CD14-positive monocyte (primary cell): ENCODE results near the gene CCNY. TPM values are rescaled to one million over a fixed set of nuclear protein-coding genes. Genes with fewer than 3 reads are reported as not detected.

Source experiments
- DNase-seq, 3 donors: peaks; one replicate each; pipeline ENCODE4 v3.0.0-alpha.2; 2011 to 2022
- H2AFZ ChIP-seq: 2 replicates; pipeline ENCODE4 v1.6.0; 2012; ENCODE audit warnings: mild to moderate bottlenecking, low read depth, low read length, inconsistent platforms; ENCODE audit not compliant: insufficient read depth, poor library complexity, severe bottlenecking
- H3K27ac ChIP-seq, 2 donors: 1 replicate in 1 of 2; 2 replicates in 1 of 2; pipeline ENCODE4 v1.5.1; 2012 to 2013; ENCODE audit warnings: low read length in 2 of 2, control low read depth in 1 of 2, inconsistent platforms in 1 of 2, low read depth in 1 of 2, mild to moderate bottlenecking in 1 of 2
- H3K27me3 ChIP-seq, 2 donors: one replicate each; pipeline versions ENCODE4 v1.6.0 to v1.6.1; 2011 to 2013; ENCODE audit warnings: low read length in 2 of 2; ENCODE audit not compliant: control insufficient read depth in 2 of 2, insufficient read depth in 2 of 2
- H3K36me3 ChIP-seq, 2 donors: replicated peaks in 1 of 2; 1 replicate in 1 of 2; 2 replicates in 1 of 2; pipeline versions ENCODE4 v1.5.1 to v1.6.1; 2012 to 2013; ENCODE audit warnings: low read length in 2 of 2, control low read depth in 1 of 2, inconsistent platforms in 1 of 2, mild to moderate bottlenecking in 1 of 2; ENCODE audit not compliant: insufficient read depth in 2 of 2, control insufficient read depth in 1 of 2
- H3K4me1 ChIP-seq, 2 donors: 1 replicate in 1 of 2; 2 replicates in 1 of 2; pipeline versions ENCODE4 v1.5.1 to v1.6.1; 2012 to 2013; ENCODE audit warnings: low read length in 2 of 2, control low read depth in 1 of 2, inconsistent platforms in 1 of 2, mild to moderate bottlenecking in 1 of 2, moderate library complexity in 1 of 2; ENCODE audit not compliant: insufficient read depth in 2 of 2, control insufficient read depth in 1 of 2
- H3K4me2 ChIP-seq: replicated peaks from 2 replicates; pipeline ENCODE3; 2012; ENCODE audit warnings: low read length, moderate library complexity, mild to moderate bottlenecking; ENCODE audit not compliant: poor library complexity, severe bottlenecking; ENCODE audit errors: extremely low read depth
- H3K4me3 ChIP-seq, 3 experiments: fragments of 200-600 bp in 1 of 3; sonication (generic) in 1 of 3; replicated peaks in 1 of 3; 1 replicate in 2 of 3; 2 replicates in 1 of 3; pipeline ENCODE4 v1.5.1; 2011 to 2013; ENCODE audit warnings: low read length in 3 of 3, mild to moderate bottlenecking in 3 of 3, control low read depth in 2 of 3, low read depth in 2 of 3, inconsistent platforms in 1 of 3, moderate library complexity in 1 of 3
- H3K79me2 ChIP-seq: 2 replicates; pipeline ENCODE4 v1.6.0; 2012; ENCODE audit warnings: mild to moderate bottlenecking, control low read depth, inconsistent platforms, low read length, moderate library complexity; ENCODE audit not compliant: insufficient read depth
- H3K9ac ChIP-seq: 2 replicates; pipeline ENCODE4 v1.6.0; 2017; ENCODE audit warnings: low read length, mild to moderate bottlenecking; ENCODE audit not compliant: insufficient read depth, poor library complexity, severe bottlenecking
- H3K9me3 ChIP-seq, 2 donors: replicated peaks in 1 of 2; 1 replicate in 1 of 2; 2 replicates in 1 of 2; pipeline versions ENCODE4 v1.5.1 to v1.6.1; 2012 to 2013; ENCODE audit warnings: low read length in 2 of 2, control low read depth in 1 of 2; ENCODE audit not compliant: control insufficient read depth in 1 of 2, insufficient read depth in 1 of 2
- H4K20me1 ChIP-seq: 2 replicates; pipeline ENCODE4 v1.6.0; 2012; ENCODE audit warnings: mild to moderate bottlenecking, low read length, control low read depth, moderate library complexity; ENCODE audit not compliant: insufficient read depth
- H3K27ac Mint-ChIP-seq, 7 donors: one replicate each; pipeline ENCODE4 v1.8.0; 2020; ENCODE audit warnings: mild to moderate bottlenecking in 7 of 7, mixed read lengths in 7 of 7, moderate library complexity in 6 of 7, inconsistent platforms in 2 of 7
- H3K27me3 Mint-ChIP-seq, 3 donors: one replicate each; pipeline ENCODE4 v1.8.0; 2021 to 2022; ENCODE audit warnings: low read depth in 3 of 3, mild to moderate bottlenecking in 3 of 3, mixed read lengths in 3 of 3, moderate library complexity in 3 of 3, inconsistent platforms in 1 of 3
- H3K36me3 Mint-ChIP-seq, 2 donors: one replicate each; pipeline ENCODE4 v1.8.0; 2020; ENCODE audit warnings: mixed read lengths in 2 of 2, inconsistent platforms in 1 of 2, mild to moderate bottlenecking in 1 of 2
- H3K4me1 Mint-ChIP-seq: one replicate; pipeline ENCODE4 v1.8.0; 2020; ENCODE audit warnings: mild to moderate bottlenecking, mixed read lengths
- H3K4me3 Mint-ChIP-seq, 2 donors: one replicate each; pipeline ENCODE4 v1.8.0; 2020; ENCODE audit warnings: mild to moderate bottlenecking in 2 of 2, mixed read lengths in 2 of 2, moderate library complexity in 1 of 2
- H3K9me3 Mint-ChIP-seq, 7 donors: one replicate each; pipeline ENCODE4 v1.8.0; 2020 to 2022; ENCODE audit warnings: mixed read lengths in 7 of 7, mild to moderate bottlenecking in 6 of 7, moderate library complexity in 6 of 7, inconsistent platforms in 2 of 7
- WGBS: methylation state at CpG from one replicate; pipeline ENCODE4 v1.1.5; 2013; ENCODE audit warnings: missing lambda C conversion rate; ENCODE audit not compliant: insufficient coverage; 5-methylcytosine and 5-hydroxymethylcytosine counted together
- intact Hi-C, 2 donors: fragments of 100-400 bp; cut with micrococcal nuclease; formaldehyde crosslinking; loops; one replicate each; pipeline versions ENCODE4 v1.15.0 to v1.15.1; 2023
- polyA plus RNA-seq, 3 donors: library from polyadenylated mRNA; depleted of rRNA in 1 of 3; unstranded in 2 of 3; stranded (reverse) in 1 of 3; fragments of 300-500 nt in 2 of 3; fragments of >200 nt in 1 of 3; fragmentation: Illumina TruSeq in 2 of 3; gene quantifications; 1 replicate in 2 of 3; 2 replicates in 1 of 3; pipeline ENCODE4 v1.2.3, GENCODE V29; 2012 to 2021
- TF ChIP-seq, protein P1 (sequence below): fragments of 200-600 bp; IDR thresholded peaks from one replicate; pipeline ENCODE4 v1.8.0; 2022; ENCODE audit warnings: antibody characterized with exemption, mild to moderate bottlenecking

The CCNY gene
- polyA plus RNA-seq, 3 donors = 39.9 to 116 (median 64.8) TPM

DNA sequence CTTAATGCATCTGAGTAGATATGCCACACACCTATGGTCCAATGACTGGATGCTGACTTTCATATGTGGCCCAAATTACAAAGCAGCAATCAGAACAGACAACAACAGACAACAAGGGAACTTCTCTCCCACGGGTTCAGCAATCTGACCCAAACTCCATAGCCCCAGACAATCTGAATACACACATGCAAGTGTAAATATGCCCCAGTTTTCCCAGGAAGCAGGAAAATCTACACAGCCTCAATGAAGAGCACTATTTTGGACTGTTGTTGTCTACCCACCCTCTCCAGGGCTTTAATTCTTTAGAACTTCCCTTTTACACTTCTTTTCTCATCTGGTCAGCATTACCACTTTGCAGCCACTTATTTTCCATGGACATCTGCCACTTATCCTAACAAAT is 2.0 kb upstream of the CCNY start:
- Mint-ChIP-seq H3K36me3 (peaks cover 10 to 19% of the 10 kb centered on the region in 2 donors), H3K9me3 (no peaks in the 10 kb centered on the region), H3K4me1 (peaks cover 49% of the 10 kb centered on the region), H3K27ac (peak overlapping the region in 2 of 7 donors; percentile 53 to 62), H3K27me3 (peaks cover 0 to 1% (median 0%) of the 10 kb centered on the region in 3 donors), H3K4me3 (peak overlapping the region; percentile 9 to 75)
- no peak for DNase-seq
- no peaks in the 10 kb centered on the region for H3K9me3 ChIP-seq
- H2AFZ ChIP-seq = no peak overlapping the region
- H3K27me3 ChIP-seq = no peaks in the 10 kb centered on the region
- TF ChIP-seq, protein P1, sequence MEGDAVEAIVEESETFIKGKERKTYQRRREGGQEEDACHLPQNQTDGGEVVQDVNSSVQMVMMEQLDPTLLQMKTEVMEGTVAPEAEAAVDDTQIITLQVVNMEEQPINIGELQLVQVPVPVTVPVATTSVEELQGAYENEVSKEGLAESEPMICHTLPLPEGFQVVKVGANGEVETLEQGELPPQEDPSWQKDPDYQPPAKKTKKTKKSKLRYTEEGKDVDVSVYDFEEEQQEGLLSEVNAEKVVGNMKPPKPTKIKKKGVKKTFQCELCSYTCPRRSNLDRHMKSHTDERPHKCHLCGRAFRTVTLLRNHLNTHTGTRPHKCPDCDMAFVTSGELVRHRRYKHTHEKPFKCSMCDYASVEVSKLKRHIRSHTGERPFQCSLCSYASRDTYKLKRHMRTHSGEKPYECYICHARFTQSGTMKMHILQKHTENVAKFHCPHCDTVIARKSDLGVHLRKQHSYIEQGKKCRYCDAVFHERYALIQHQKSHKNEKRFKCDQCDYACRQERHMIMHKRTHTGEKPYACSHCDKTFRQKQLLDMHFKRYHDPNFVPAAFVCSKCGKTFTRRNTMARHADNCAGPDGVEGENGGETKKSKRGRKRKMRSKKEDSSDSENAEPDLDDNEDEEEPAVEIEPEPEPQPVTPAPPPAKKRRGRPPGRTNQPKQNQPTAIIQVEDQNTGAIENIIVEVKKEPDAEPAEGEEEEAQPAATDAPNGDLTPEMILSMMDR = no peak
- H3K4me2 ChIP-seq = no peak overlapping the region
- H3K4me3 ChIP-seq = no peak overlapping the region
- peaks cover 85% of the 10 kb centered on the region for H4K20me1 ChIP-seq
- intact Hi-C loops = loop anchor here in 1 of 2 donors (5.0 kb wide), 1 partner anchor 207 kb away; the partner anchor contains the start of gene CREM
- peaks cover 3 to 13% of the 10 kb centered on the region in 2 donors for H3K36me3 ChIP-seq
- H3K79me2 ChIP-seq = peaks cover 73% of the 10 kb centered on the region
- H3K9ac ChIP-seq = no peak overlapping the region
- no peak overlapping the region for H3K27ac ChIP-seq
- H3K4me1 ChIP-seq = peaks cover 36 to 48% of the 10 kb centered on the region in 2 donors
- WGBS = 100% methylated on average over 1 of the region's 1 CpG

GRCh38 chr10:35335133-35336083 is 901 bp upstream of the CCNY start:
- DNase-seq = no peak
- H3K4me1 Mint-ChIP-seq = peaks cover 60% of the 10 kb centered on the region
- peaks cover 7 to 19% of the 10 kb centered on the region in 2 donors for H3K36me3 Mint-ChIP-seq
- no peaks in the 10 kb centered on the region for H3K27me3 ChIP-seq
- H3K36me3 ChIP-seq = peaks cover 3 to 13% of the 10 kb centered on the region in 2 donors
- peaks cover 84% of the 10 kb centered on the region for H3K79me2 ChIP-seq
- H3K27ac ChIP-seq = peak overlapping the region; percentile 10 to 71
- peak overlapping the region; percentile 73 for H3K4me2 ChIP-seq
- peak overlapping the region; percentile 89 to 90 for H3K4me3 Mint-ChIP-seq
- 29% methylated on average over 18 of the region's 34 CpGs for WGBS
- H3K27me3 Mint-ChIP-seq = peaks cover 0 to 1% (median 0%) of the 10 kb centered on the region in 3 donors
- TF ChIP-seq, protein P1 = no peak
- intact Hi-C loops = loop anchor here in 1 of 2 donors (5.0 kb wide), 1 partner anchor 117 kb away; no protein-coding TSS in a partner anchor
- peak overlapping the region; percentile 82 for H3K9ac ChIP-seq
- peak overlapping the region; percentile 91 for H2AFZ ChIP-seq
- no peaks in the 10 kb centered on the region for H3K9me3 Mint-ChIP-seq
- H4K20me1 ChIP-seq = peaks cover 87% of the 10 kb centered on the region
- no peaks in the 10 kb centered on the region for H3K9me3 ChIP-seq
- H3K27ac Mint-ChIP-seq = peak overlapping the region; percentile 57 to 90 (median 83)
- peak overlapping the region; percentile 71 to 90 (median 87) for H3K4me3 ChIP-seq
- peaks cover 39 to 59% of the 10 kb centered on the region in 2 donors for H3K4me1 ChIP-seq
